BE2C (cell line): ENCODE results near the gene GPRIN1.

ENCODE experiments used
- DNase-seq: peaks from one replicate; pipeline ENCODE4 v3.0.0-alpha.2; 2020
- H3K27me3 ChIP-seq: fragments of 250-450 bp; sonication (Bioruptor Pico); 2 replicates; pipeline ENCODE4 v1.5.1; 2020; ENCODE audit warnings: mild to moderate bottlenecking
- H3K36me3 ChIP-seq: fragments of 250-450 bp; sonication (Bioruptor Pico); 2 replicates; pipeline ENCODE4 v1.5.1; 2020; ENCODE audit warnings: mild to moderate bottlenecking
- H3K4me1 ChIP-seq: fragments of 250-450 bp; sonication (Bioruptor Pico); 2 replicates; pipeline ENCODE4 v1.5.1; 2020
- H3K4me3 ChIP-seq: 2 replicates; pipeline ENCODE4 v1.5.1; 2011; ENCODE audit warnings: low read depth, low read length
- H3K9me3 ChIP-seq: fragments of 250-450 bp; sonication (Bioruptor Pico); 2 replicates; pipeline ENCODE4 v1.5.1; 2020
- TF ChIP-seq, protein P1 (sequence below): IDR thresholded peaks from 2 replicates; pipeline ENCODE4 v1.5.1; 2012; ENCODE audit warnings: mild to moderate bottlenecking, low read depth, low read length

The GPRIN1 gene

DNA sequence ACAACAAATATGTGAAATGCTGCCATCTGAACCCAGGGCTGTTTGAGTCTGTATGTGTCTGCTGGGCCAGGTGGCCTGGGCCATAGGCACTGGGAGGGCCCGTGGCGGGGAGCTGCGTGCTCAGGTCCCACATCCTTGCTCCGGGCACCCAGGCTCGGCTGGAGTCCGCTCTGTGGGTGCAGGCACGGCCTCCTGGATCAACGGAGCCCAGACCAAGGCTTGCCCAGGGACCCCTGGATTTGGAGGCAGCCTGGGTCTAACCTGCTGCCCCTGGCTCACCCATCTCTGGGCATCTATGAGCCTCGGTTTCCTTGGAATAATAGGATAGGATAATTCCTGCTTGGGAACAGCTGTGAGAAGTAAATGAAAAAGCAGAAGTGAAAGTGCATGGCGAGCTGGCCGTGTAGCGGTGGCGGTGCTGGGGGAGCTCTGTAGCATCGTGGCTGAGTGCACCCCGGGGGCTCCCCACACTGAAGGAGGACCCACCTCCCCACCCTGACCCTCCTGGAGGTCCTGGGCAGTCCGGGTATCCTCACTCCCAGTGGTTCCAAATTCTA lies 59.6 kb downstream of the GPRIN1 start:
- H3K4me1 ChIP-seq: no peaks in the 10 kb centered on the region; the same call in 1 of the 2 replicates
- no peaks in the 10 kb centered on the region for H3K36me3 ChIP-seq
- TF ChIP-seq, protein P1, sequence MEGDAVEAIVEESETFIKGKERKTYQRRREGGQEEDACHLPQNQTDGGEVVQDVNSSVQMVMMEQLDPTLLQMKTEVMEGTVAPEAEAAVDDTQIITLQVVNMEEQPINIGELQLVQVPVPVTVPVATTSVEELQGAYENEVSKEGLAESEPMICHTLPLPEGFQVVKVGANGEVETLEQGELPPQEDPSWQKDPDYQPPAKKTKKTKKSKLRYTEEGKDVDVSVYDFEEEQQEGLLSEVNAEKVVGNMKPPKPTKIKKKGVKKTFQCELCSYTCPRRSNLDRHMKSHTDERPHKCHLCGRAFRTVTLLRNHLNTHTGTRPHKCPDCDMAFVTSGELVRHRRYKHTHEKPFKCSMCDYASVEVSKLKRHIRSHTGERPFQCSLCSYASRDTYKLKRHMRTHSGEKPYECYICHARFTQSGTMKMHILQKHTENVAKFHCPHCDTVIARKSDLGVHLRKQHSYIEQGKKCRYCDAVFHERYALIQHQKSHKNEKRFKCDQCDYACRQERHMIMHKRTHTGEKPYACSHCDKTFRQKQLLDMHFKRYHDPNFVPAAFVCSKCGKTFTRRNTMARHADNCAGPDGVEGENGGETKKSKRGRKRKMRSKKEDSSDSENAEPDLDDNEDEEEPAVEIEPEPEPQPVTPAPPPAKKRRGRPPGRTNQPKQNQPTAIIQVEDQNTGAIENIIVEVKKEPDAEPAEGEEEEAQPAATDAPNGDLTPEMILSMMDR: no peak
- no peak overlapping the region for H3K4me3 ChIP-seq
- H3K27me3 ChIP-seq: no peaks in the 10 kb centered on the region
- DNase-seq: no peak
- H3K9me3 ChIP-seq: no peaks in the 10 kb centered on the region

DNA sequence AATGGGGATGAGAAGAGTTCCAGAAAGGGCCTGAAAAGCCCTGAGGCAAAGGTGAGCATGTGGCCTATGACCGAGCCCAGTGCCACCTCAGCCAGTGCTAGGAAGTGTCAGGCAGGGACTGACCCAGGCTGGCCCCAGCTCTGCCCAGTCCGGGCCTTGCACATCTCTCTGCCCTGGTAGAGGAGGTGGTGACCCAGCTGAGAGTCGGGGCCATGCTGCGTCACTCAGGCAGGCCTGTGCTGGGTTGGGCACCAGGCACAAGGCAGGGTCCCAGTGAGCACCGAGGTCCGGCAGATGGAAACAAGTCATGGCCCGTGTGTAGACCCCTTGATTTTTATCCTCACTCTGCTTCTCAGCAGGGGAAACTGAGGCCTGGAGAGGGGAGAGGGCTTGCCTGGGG lies 60.1 kb downstream of the GPRIN1 start:
- Histone ChIP-seq H3K36me3 (no peaks in the 10 kb centered on the region), H3K4me3 (no peak overlapping the region), H3K9me3 (no peaks in the 10 kb centered on the region), H3K27me3 (no peaks in the 10 kb centered on the region), H3K4me1 (no peaks in the 10 kb centered on the region; the same call in 1 of the 2 replicates)
- no peak for DNase-seq
- TF ChIP-seq, protein P1: no peak

DNA sequence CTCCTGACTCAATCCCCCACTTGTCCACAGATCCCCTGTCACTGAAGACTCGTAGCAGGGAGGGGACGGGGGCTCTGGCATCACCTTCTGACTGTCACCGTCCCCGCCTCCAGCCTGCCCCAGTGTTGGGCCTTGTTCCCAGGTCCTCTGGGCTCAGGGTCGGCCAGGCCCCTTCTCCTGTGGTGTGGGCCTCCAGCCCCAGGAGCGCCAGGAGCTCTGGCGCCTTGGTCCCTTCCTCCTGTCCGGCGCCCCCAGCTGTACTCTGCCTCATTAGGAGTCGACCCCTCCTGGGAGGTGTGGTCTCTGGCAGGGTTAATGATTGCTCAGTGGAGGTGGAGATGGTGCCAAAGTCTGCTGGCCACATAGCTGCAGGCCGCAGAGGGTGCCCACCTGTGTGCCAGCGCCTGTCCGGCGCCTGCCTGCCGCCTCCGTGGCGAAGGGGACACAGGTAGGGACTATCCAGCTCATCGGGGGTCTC lies 61.0 kb downstream of the GPRIN1 start, which contains the start of gene CDHR2:
TSS of gene CDHR2 (plus strand) at position 376 of the 478 bp plus-strand sequence. CDS start 16,011 bp downstream, outside the sequence.
- no peak for DNase-seq
- no peaks in the 10 kb centered on the region for H3K27me3 ChIP-seq
- TF ChIP-seq, protein P1: no peak
- no peaks in the 10 kb centered on the region for H3K4me1 ChIP-seq
- no peaks in the 10 kb centered on the region for H3K9me3 ChIP-seq
- no peaks in the 10 kb centered on the region for H3K36me3 ChIP-seq
- H3K4me3 ChIP-seq: no peak within 1 kb of the TSS

- Histone ChIP-seq H3K4me3 (no peak overlapping the region), H3K27me3 (no peaks in the 10 kb centered on the region), H3K4me1 (no peaks in the 10 kb centered on the region), H3K9me3 (no peaks in the 10 kb centered on the region), H3K36me3 (no peaks in the 10 kb centered on the region)
- DNase-seq: no peak
- TF ChIP-seq, protein P1: no peak
These were observed 62.2 kb downstream of the GPRIN1 start for GRCh38 chr5:176547802-176548201.
